ENCODE results near the gene SDSL.

Gene SDSL

DNA sequence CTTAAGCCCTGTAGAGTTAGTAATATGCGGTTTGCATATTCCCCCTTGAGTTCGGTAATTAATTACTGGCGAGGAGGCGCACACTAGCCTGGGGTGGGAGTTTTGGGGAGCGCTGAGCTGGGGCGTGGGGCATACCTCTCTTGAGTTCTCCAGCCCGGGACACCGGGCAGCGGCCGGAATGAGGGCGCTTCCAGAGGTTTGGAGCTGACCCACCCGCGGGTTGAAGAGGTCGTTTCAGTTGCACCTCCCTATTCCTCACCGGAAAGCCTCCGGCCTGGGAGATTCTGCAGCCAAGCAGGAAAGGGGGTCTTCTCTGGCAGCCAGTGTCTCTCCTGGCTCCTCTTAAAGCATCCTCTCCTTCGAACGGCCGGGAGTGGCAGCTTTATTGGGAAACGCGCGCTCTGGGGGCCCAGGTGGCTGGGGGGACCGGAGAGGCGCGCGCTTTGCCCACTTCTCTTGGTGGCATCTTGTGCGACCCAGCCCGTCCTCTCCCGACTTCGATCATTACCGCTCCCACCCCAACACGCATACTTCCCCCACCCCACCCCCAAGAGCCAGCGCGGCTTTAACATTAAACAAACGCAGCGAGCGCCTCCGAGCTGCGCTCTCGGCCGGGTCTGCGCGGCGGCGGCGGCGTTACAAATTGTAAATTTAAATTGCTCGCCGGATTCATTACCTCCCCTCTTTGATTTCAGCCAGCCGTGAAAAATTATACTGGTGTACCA is 53.4 kb downstream of the SDSL start:
- DNase-seq = no peak
- Histone ChIP-seq H4K8ac (ENCODE audit: low read depth, low read length) (no peak overlapping the region), H3K27me3 (ENCODE audit: insufficient read depth, low read length) (peaks cover 88% of the 10 kb centered on the region), H3K27ac (ENCODE audit: low read depth, low read length) (no peak overlapping the region), H3K23ac (ENCODE audit: low read length) (no peak overlapping the region), H2AFZ (ENCODE audit: insufficient read depth, low read length, poor library complexity) (no peak overlapping the region), H2AK5ac (ENCODE audit: low read length) (no peak overlapping the region), H2BK5ac (ENCODE audit: low read depth, low read length, poor library complexity) (no peak overlapping the region), H4K12ac (ENCODE audit: low read depth, low read length) (no peak overlapping the region), H3K4me3 (ENCODE audit: low read depth, low read length) (no peak overlapping the region), H2BK120ac (ENCODE audit: insufficient read depth, low read length, poor library complexity) (no peak overlapping the region), H3K9ac (ENCODE audit: low read length) (no peak overlapping the region), H3K18ac (ENCODE audit: low read length) (no peak overlapping the region), H2BK12ac (ENCODE audit: low read length) (no peak overlapping the region), H3K14ac (ENCODE audit: low read length) (no peak overlapping the region), H3K9me3 (ENCODE audit: insufficient read depth, low read depth, low read length) (peaks cover 20% of the 10 kb centered on the region), H3K79me1 (ENCODE audit: low read length) (no peaks in the 10 kb centered on the region), H3K4ac (ENCODE audit: low read depth, low read length) (no peak overlapping the region), H3K4me1 (ENCODE audit: control insufficient read depth in 1 of 2, insufficient read depth in 2 of 2, low read length in 2 of 2) (no peaks in the 10 kb centered on the region), H4K91ac (ENCODE audit: low read depth, low read length) (no peak overlapping the region), H3K4me2 (ENCODE audit: low read length) (no peak overlapping the region), H3K79me2 (ENCODE audit: control insufficient read depth, insufficient read depth, low read length, poor library complexity) (no peaks in the 10 kb centered on the region), H3K36me3 (ENCODE audit: control insufficient read depth in 1 of 2, insufficient read depth in 2 of 2, low read length in 2 of 2) (no peaks in the 10 kb centered on the region)
- no CpG with 5 or more reads among the region's 50 CpGs for WGBS (ENCODE audit: extremely low coverage, insufficient coverage, insufficient read length)

DNA sequence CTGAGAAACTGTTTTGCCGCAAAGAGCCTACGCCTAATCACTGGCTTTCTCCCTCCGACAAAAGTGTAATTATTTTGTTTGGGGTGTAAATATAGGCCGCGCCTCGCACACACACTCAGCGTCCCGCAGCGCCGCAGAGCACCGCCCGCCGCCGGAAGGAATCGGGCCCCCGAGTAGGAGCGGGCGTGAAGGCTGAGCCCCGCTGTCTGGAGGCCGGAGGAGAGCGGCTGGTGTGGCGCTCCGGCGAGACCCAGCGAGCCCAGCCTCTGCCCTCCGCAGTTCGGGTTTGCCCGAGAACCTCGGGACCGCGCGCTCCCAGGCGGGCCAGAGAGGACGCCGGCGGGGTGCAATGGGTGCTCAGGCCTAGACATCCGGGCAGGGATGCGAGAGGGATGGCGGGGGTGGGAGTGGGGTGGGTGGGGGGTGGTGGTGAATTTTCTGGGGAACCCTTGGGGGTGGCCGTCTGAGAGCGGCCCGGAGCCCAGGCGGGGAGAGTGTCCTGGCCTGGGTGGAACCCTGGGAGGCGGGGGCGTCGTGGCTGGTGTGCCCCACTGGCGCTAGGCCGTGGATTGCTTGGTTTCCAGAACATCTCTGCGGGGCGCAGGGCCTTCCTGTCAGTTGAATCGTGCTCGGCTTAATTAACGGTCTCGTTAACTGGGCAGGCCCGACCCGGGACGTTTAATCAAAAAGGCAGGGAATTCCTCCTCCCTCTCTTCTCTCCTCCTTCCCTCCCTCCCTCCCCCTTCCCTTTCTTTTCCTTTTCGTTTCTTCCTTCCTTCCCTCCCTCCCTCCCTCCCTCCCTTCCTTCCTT is 54.2 kb downstream of the SDSL start:
- no peak overlapping the region for H2BK120ac ChIP-seq (ENCODE audit: insufficient read depth, low read length, poor library complexity)
- no peak overlapping the region for H2BK5ac ChIP-seq (ENCODE audit: low read depth, low read length, poor library complexity)
- H3K4me2 ChIP-seq (ENCODE audit: low read length) = no peak overlapping the region
- no peak overlapping the region for H4K8ac ChIP-seq (ENCODE audit: low read depth, low read length)
- no peak overlapping the region for H2BK12ac ChIP-seq (ENCODE audit: low read length)
- no peak overlapping the region for H4K12ac ChIP-seq (ENCODE audit: low read depth, low read length)
- no CpG with 5 or more reads among the region's 58 CpGs for WGBS (ENCODE audit: extremely low coverage, insufficient coverage, insufficient read length)
- DNase-seq = no peak
- no peak overlapping the region for H3K9ac ChIP-seq (ENCODE audit: low read length)
- no peak overlapping the region for H4K91ac ChIP-seq (ENCODE audit: low read depth, low read length)
- no peak overlapping the region for H3K18ac ChIP-seq (ENCODE audit: low read length)
- peaks cover 16% of the 10 kb centered on the region for H3K9me3 ChIP-seq (ENCODE audit: insufficient read depth, low read depth, low read length)
- H3K79me1 ChIP-seq (ENCODE audit: low read length) = no peaks in the 10 kb centered on the region
- H2AK5ac ChIP-seq (ENCODE audit: low read length) = no peak overlapping the region
- H2AFZ ChIP-seq (ENCODE audit: insufficient read depth, low read length, poor library complexity) = no peak overlapping the region
- no peak overlapping the region for H3K4me3 ChIP-seq (ENCODE audit: low read depth, low read length)
- no peak overlapping the region for H3K4ac ChIP-seq (ENCODE audit: low read depth, low read length)
- H3K79me2 ChIP-seq (ENCODE audit: control insufficient read depth, insufficient read depth, low read length, poor library complexity) = no peaks in the 10 kb centered on the region
- no peaks in the 10 kb centered on the region for H3K4me1 ChIP-seq (ENCODE audit: control insufficient read depth in 1 of 2, insufficient read depth in 2 of 2, low read length in 2 of 2)
- no peak overlapping the region for H3K14ac ChIP-seq (ENCODE audit: low read length)
- H3K36me3 ChIP-seq (ENCODE audit: control insufficient read depth in 1 of 2, insufficient read depth in 2 of 2, low read length in 2 of 2) = no peaks in the 10 kb centered on the region
- H3K27ac ChIP-seq (ENCODE audit: low read depth, low read length) = no peak overlapping the region
- H3K27me3 ChIP-seq (ENCODE audit: insufficient read depth, low read length) = peaks cover 86% of the 10 kb centered on the region
- H3K23ac ChIP-seq (ENCODE audit: low read length) = no peak overlapping the region

DNA sequence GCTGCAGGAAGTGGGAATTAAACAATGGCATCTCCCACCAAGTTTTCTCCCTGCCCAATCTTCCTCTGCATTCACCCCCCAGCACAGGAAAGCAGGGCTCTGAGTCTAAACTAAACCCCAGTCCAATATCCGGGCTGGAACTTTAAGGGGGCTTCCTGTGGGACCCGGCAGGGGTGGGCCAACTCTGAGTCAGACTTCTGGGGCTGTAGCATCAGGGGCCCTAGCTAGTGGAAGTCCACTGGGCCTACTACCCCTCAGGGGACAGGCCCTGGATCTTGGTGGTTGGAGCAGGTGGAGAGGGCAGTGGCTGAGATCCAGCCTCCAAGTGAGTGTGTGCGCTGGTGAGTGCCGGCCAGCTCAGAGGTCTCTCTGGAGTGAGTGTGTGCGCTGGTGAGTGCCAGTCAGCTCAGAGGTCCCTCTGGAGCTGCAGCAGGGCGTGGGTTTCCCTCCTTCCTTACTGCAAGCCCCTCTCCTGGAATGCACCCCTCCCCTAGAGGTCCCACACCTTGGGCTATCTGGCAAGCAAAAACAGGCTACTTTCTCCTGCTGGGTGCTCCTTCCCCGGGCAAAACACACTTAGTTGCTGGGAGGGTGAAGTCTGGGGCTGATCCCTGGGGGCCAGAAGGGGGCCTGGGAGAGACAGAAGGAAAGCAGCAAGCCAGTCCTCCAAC is 55.1 kb downstream of the SDSL start:
- WGBS (ENCODE audit: extremely low coverage, insufficient coverage, insufficient read length) = no CpG with 5 or more reads among the region's 7 CpGs
- no peak overlapping the region for H2BK5ac ChIP-seq (ENCODE audit: low read depth, low read length, poor library complexity)
- H4K12ac ChIP-seq (ENCODE audit: low read depth, low read length) = no peak overlapping the region
- H2BK120ac ChIP-seq (ENCODE audit: insufficient read depth, low read length, poor library complexity) = no peak overlapping the region
- H3K14ac ChIP-seq (ENCODE audit: low read length) = no peak overlapping the region
- H3K9ac ChIP-seq (ENCODE audit: low read length) = no peak overlapping the region
- peaks cover 76% of the 10 kb centered on the region for H3K27me3 ChIP-seq (ENCODE audit: insufficient read depth, low read length)
- H2AFZ ChIP-seq (ENCODE audit: insufficient read depth, low read length, poor library complexity) = no peak overlapping the region
- H3K79me2 ChIP-seq (ENCODE audit: control insufficient read depth, insufficient read depth, low read length, poor library complexity) = no peaks in the 10 kb centered on the region
- DNase-seq = no peak
- no peak overlapping the region for H2BK12ac ChIP-seq (ENCODE audit: low read length)
- H4K91ac ChIP-seq (ENCODE audit: low read depth, low read length) = no peak overlapping the region
- no peak overlapping the region for H2AK5ac ChIP-seq (ENCODE audit: low read length)
- no peak overlapping the region for H3K27ac ChIP-seq (ENCODE audit: low read depth, low read length)
- H3K4ac ChIP-seq (ENCODE audit: low read depth, low read length) = no peak overlapping the region
- H3K79me1 ChIP-seq (ENCODE audit: low read length) = no peaks in the 10 kb centered on the region
- H3K4me1 ChIP-seq (ENCODE audit: control insufficient read depth in 1 of 2, insufficient read depth in 2 of 2, low read length in 2 of 2) = no peaks in the 10 kb centered on the region
- H3K4me3 ChIP-seq (ENCODE audit: low read depth, low read length) = no peak overlapping the region
- H3K18ac ChIP-seq (ENCODE audit: low read length) = no peak overlapping the region
- no peak overlapping the region for H3K4me2 ChIP-seq (ENCODE audit: low read length)
- peaks cover 16% of the 10 kb centered on the region for H3K9me3 ChIP-seq (ENCODE audit: insufficient read depth, low read depth, low read length)
- H4K8ac ChIP-seq (ENCODE audit: low read depth, low read length) = no peak overlapping the region
- no peak overlapping the region for H3K23ac ChIP-seq (ENCODE audit: low read length)
- no peaks in the 10 kb centered on the region for H3K36me3 ChIP-seq (ENCODE audit: control insufficient read depth in 1 of 2, insufficient read depth in 2 of 2, low read length in 2 of 2)

DNA sequence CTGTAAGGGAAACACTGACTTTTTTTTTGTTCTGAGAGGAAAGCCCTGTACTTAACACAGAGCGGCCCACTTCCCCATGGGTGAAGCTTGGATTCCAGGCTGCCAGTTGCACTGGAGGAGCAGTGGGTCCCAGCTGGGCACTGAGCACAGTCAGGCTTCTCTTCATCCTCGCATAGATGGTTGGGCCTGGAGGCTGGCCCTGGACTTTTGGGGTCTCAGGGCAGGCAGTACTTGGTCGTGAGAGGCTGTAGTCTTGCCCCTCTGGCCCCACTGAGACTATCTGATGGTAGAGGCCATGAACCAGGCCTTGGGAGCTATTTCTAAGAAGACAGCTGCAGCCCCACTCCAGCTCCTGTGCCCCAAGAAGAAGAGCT is 55.6 kb downstream of the SDSL start:
- no peak overlapping the region for H3K18ac ChIP-seq (ENCODE audit: low read length)
- H3K9me3 ChIP-seq (ENCODE audit: insufficient read depth, low read depth, low read length) = peaks cover 13% of the 10 kb centered on the region
- H2AK5ac ChIP-seq (ENCODE audit: low read length) = no peak overlapping the region
- no peak overlapping the region for H2AFZ ChIP-seq (ENCODE audit: insufficient read depth, low read length, poor library complexity)
- H4K8ac ChIP-seq (ENCODE audit: low read depth, low read length) = no peak overlapping the region
- no peak for DNase-seq
- H3K4me3 ChIP-seq (ENCODE audit: low read depth, low read length) = no peak overlapping the region
- H4K12ac ChIP-seq (ENCODE audit: low read depth, low read length) = no peak overlapping the region
- no peak overlapping the region for H3K27ac ChIP-seq (ENCODE audit: low read depth, low read length)
- H2BK5ac ChIP-seq (ENCODE audit: low read depth, low read length, poor library complexity) = no peak overlapping the region
- no peak overlapping the region for H3K9ac ChIP-seq (ENCODE audit: low read length)
- no peak overlapping the region for H3K4ac ChIP-seq (ENCODE audit: low read depth, low read length)
- H3K23ac ChIP-seq (ENCODE audit: low read length) = no peak overlapping the region
- no CpG with 5 or more reads among the region's 3 CpGs for WGBS (ENCODE audit: extremely low coverage, insufficient coverage, insufficient read length)
- H2BK12ac ChIP-seq (ENCODE audit: low read length) = no peak overlapping the region
- no peak overlapping the region for H4K91ac ChIP-seq (ENCODE audit: low read depth, low read length)
- H3K4me1 ChIP-seq (ENCODE audit: control insufficient read depth in 1 of 2, insufficient read depth in 2 of 2, low read length in 2 of 2) = no peaks in the 10 kb centered on the region
- H3K4me2 ChIP-seq (ENCODE audit: low read length) = no peak overlapping the region
- no peaks in the 10 kb centered on the region for H3K36me3 ChIP-seq (ENCODE audit: control insufficient read depth in 1 of 2, insufficient read depth in 2 of 2, low read length in 2 of 2)
- H3K79me2 ChIP-seq (ENCODE audit: control insufficient read depth, insufficient read depth, low read length, poor library complexity) = no peaks in the 10 kb centered on the region
- H2BK120ac ChIP-seq (ENCODE audit: insufficient read depth, low read length, poor library complexity) = no peak overlapping the region
- no peaks in the 10 kb centered on the region for H3K79me1 ChIP-seq (ENCODE audit: low read length)
- H3K27me3 ChIP-seq (ENCODE audit: insufficient read depth, low read length) = peaks cover 72% of the 10 kb centered on the region
- H3K14ac ChIP-seq (ENCODE audit: low read length) = no peak overlapping the region

Measured in trophoblast cell (in vitro differentiated cells and primary cell).